Measurements from ENCODE around the gene LRRC8A. TPM values are rescaled to one million over a fixed set of nuclear protein-coding genes. Genes with fewer than 3 reads are reported as not detected.

The LRRC8A gene
- total and polyA plus RNA-seq, 2 of the 13 experiments (the other 11 are each of a cell fraction or from before 2014, with no cell fraction given) = 16.1 to 40.6 TPM

DNA sequence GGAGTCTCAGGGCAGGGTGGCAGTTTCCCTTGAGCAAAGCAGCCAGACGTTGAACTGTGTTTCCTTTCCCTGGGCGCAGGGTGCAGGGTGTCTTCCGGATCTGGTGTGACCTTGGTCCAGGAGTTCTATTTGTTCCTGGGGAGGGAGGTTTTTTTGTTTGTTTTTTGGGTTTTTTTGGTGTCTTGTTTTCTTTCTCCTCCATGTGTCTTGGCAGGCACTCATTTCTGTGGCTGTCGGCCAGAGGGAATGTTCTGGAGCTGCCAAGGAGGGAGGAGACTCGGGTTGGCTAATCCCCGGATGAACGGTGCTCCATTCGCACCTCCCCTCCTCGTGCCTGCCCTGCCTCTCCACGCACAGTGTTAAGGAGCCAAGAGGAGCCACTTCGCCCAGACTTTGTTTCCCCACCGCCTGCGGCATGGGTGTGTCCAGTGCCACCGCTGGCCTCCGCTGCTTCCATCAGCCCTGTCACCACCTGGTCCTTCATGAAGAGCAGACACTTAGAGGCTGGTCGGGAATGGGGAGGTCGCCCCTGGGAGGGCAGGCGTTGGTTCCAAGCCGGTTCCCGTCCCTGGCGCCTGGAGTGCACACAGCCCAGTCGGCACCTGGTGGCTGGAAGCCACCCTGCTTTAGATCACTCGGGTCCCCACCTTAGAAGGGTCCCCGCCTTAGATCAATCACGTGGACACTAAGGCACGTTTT is 35.4 kb downstream of the LRRC8A start (continued):
- TF ChIP-seq ATM (IDR thresholded peaks at IDR 0.05; ENCODE audit: borderline replicate concordance) (no peak), IKZF4 (CRISPR knock-in tag; IDR thresholded peaks at IDR 0.05; ENCODE audit: borderline replicate concordance, low read depth, not compliant biosample characterization) (no peak), FOXK2 (IDR thresholded peaks at IDR 0.05) (no peak), ARID2 (CRISPR knock-in tag; IDR thresholded peaks at IDR 0.05; ENCODE audit: borderline replicate concordance) (no peak), ATRX (CRISPR knock-in tag; IDR thresholded peaks at IDR 0.05; ENCODE audit: borderline replicate concordance) (no peak), ZFAT (CRISPR knock-in tag; conservative IDR thresholded peaks at IDR 0.05) (no peak), SOX6 (IDR thresholded peaks at IDR 0.05) (no peak), SOX6 (CRISPR knock-in tag; IDR thresholded peaks at IDR 0.05) (peak; percentile 77), ZNF567 (CRISPR knock-in tag; IDR thresholded peaks at IDR 0.05; ENCODE audit: borderline replicate concordance) (no peak), ZNF569 (CRISPR knock-in tag; IDR thresholded peaks at IDR 0.05; ENCODE audit: borderline replicate concordance) (no peak), ZNF24 (IDR thresholded peaks at IDR 0.05) (no peak), ZNF556 (CRISPR knock-in tag; IDR thresholded peaks at IDR 0.05; ENCODE audit: borderline replicate concordance) (no peak), ZSCAN22 (CRISPR knock-in tag; IDR thresholded peaks at IDR 0.05) (no peak), ZNF367 (CRISPR knock-in tag; IDR thresholded peaks at IDR 0.05; ENCODE audit: borderline replicate concordance) (no peak), ZNF20 (CRISPR knock-in tag; IDR thresholded peaks at IDR 0.05) (no peak), ERF (CRISPR knock-in tag; IDR thresholded peaks at IDR 0.05) (peak; percentile 75), TSC22D2 (CRISPR knock-in tag; IDR thresholded peaks at IDR 0.05; ENCODE audit: borderline replicate concordance) (no peak)
- TF ChIP-seq, protein P1, sequence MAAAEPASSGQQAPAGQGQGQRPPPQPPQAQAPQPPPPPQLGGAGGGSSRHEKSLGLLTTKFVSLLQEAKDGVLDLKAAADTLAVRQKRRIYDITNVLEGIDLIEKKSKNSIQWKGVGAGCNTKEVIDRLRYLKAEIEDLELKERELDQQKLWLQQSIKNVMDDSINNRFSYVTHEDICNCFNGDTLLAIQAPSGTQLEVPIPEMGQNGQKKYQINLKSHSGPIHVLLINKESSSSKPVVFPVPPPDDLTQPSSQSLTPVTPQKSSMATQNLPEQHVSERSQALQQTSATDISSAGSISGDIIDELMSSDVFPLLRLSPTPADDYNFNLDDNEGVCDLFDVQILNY (CRISPR knock-in tag; conservative IDR thresholded peaks at IDR 0.05) = no peak
- TF ChIP-seq, protein P2, sequence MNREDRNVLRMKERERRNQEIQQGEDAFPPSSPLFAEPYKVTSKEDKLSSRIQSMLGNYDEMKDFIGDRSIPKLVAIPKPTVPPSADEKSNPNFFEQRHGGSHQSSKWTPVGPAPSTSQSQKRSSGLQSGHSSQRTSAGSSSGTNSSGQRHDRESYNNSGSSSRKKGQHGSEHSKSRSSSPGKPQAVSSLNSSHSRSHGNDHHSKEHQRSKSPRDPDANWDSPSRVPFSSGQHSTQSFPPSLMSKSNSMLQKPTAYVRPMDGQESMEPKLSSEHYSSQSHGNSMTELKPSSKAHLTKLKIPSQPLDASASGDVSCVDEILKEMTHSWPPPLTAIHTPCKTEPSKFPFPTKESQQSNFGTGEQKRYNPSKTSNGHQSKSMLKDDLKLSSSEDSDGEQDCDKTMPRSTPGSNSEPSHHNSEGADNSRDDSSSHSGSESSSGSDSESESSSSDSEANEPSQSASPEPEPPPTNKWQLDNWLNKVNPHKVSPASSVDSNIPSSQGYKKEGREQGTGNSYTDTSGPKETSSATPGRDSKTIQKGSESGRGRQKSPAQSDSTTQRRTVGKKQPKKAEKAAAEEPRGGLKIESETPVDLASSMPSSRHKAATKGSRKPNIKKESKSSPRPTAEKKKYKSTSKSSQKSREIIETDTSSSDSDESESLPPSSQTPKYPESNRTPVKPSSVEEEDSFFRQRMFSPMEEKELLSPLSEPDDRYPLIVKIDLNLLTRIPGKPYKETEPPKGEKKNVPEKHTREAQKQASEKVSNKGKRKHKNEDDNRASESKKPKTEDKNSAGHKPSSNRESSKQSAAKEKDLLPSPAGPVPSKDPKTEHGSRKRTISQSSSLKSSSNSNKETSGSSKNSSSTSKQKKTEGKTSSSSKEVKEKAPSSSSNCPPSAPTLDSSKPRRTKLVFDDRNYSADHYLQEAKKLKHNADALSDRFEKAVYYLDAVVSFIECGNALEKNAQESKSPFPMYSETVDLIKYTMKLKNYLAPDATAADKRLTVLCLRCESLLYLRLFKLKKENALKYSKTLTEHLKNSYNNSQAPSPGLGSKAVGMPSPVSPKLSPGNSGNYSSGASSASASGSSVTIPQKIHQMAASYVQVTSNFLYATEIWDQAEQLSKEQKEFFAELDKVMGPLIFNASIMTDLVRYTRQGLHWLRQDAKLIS (CRISPR knock-in tag; IDR thresholded peaks at IDR 0.05) = no peak
- TF ChIP-seq, protein P3, sequence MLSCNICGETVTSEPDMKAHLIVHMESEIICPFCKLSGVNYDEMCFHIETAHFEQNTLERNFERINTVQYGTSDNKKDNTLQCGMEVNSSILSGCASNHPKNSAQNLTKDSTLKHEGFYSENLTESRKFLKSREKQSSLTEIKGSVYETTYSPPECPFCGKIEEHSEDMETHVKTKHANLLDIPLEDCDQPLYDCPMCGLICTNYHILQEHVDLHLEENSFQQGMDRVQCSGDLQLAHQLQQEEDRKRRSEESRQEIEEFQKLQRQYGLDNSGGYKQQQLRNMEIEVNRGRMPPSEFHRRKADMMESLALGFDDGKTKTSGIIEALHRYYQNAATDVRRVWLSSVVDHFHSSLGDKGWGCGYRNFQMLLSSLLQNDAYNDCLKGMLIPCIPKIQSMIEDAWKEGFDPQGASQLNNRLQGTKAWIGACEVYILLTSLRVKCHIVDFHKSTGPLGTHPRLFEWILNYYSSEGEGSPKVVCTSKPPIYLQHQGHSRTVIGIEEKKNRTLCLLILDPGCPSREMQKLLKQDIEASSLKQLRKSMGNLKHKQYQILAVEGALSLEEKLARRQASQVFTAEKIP (CRISPR knock-in tag; IDR thresholded peaks at IDR 0.05; ENCODE audit: borderline replicate concordance) = no peak
- TF ChIP-seq, protein P4, sequence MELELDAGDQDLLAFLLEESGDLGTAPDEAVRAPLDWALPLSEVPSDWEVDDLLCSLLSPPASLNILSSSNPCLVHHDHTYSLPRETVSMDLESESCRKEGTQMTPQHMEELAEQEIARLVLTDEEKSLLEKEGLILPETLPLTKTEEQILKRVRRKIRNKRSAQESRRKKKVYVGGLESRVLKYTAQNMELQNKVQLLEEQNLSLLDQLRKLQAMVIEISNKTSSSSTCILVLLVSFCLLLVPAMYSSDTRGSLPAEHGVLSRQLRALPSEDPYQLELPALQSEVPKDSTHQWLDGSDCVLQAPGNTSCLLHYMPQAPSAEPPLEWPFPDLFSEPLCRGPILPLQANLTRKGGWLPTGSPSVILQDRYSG (CRISPR knock-in tag; IDR thresholded peaks at IDR 0.05) = no peak
